Ishikawa (cell line): ENCODE data around the gene SLC30A3.

Experiments
- CEBPB ChIP-seq: IDR thresholded peaks from 2 replicates; pipeline ENCODE4 v1.6.1; 2012
- CREB1 ChIP-seq: IDR thresholded peaks from 2 replicates; pipeline ENCODE4 v1.6.1; 2012; ENCODE audit warnings: low read depth
- EGR1 ChIP-seq: IDR thresholded peaks from 2 replicates; pipeline ENCODE4 v1.6.1; 2012
- EP300 ChIP-seq: IDR thresholded peaks from 2 replicates; pipeline ENCODE4 v1.6.1; 2012; ENCODE audit warnings: borderline replicate concordance
- FOXM1 ChIP-seq: IDR thresholded peaks from 2 replicates; pipeline ENCODE4 v1.6.1; 2012; ENCODE audit warnings: low read depth, borderline replicate concordance
- MAX ChIP-seq: IDR thresholded peaks from 2 replicates; pipeline ENCODE4 v1.6.1; 2012
- NFIC ChIP-seq: IDR thresholded peaks from 2 replicates; pipeline ENCODE4 v1.6.1; 2012
- RAD21 ChIP-seq: IDR thresholded peaks from 2 replicates; pipeline ENCODE4 v1.6.1; 2012; ENCODE audit warnings: low read depth
- TAF1 ChIP-seq: IDR thresholded peaks from 2 replicates; pipeline ENCODE4 v1.6.1; 2012; ENCODE audit warnings: low read depth, mild to moderate bottlenecking
- TCF12 ChIP-seq: IDR thresholded peaks from 2 replicates; pipeline ENCODE4 v1.6.1; 2012; ENCODE audit warnings: low read depth
- TEAD4 ChIP-seq: IDR thresholded peaks from 2 replicates; pipeline ENCODE4 v1.6.1; 2012
- USF1 ChIP-seq: IDR thresholded peaks from 2 replicates; pipeline ENCODE4 v1.6.1; 2012
- YY1 ChIP-seq: IDR thresholded peaks from 2 replicates; pipeline ENCODE4 v1.6.1; 2012; ENCODE audit warnings: low read depth
- ZBTB7A ChIP-seq: IDR thresholded peaks from 2 replicates; pipeline ENCODE4 v1.6.1; 2012; ENCODE audit warnings: low read depth
- TF ChIP-seq, protein P1 (sequence below): IDR thresholded peaks from 2 replicates; pipeline ENCODE4 v1.6.1; 2012; ENCODE audit warnings: low read depth, mild to moderate bottlenecking

The SLC30A3 gene

GRCh38 chr2:27278010-27278409 is 15.2 kb upstream of the SLC30A3 start:
- TF ChIP-seq YY1 (no peak), TAF1 (no peak), ZBTB7A (no peak), TEAD4 (no peak), CEBPB (no peak), MAX (no peak), TCF12 (no peak), USF1 (no peak), NFIC (no peak), RAD21 (no peak), EGR1 (no peak), EP300 (no peak), CREB1 (no peak), FOXM1 (no peak)
- TF ChIP-seq, protein P1, sequence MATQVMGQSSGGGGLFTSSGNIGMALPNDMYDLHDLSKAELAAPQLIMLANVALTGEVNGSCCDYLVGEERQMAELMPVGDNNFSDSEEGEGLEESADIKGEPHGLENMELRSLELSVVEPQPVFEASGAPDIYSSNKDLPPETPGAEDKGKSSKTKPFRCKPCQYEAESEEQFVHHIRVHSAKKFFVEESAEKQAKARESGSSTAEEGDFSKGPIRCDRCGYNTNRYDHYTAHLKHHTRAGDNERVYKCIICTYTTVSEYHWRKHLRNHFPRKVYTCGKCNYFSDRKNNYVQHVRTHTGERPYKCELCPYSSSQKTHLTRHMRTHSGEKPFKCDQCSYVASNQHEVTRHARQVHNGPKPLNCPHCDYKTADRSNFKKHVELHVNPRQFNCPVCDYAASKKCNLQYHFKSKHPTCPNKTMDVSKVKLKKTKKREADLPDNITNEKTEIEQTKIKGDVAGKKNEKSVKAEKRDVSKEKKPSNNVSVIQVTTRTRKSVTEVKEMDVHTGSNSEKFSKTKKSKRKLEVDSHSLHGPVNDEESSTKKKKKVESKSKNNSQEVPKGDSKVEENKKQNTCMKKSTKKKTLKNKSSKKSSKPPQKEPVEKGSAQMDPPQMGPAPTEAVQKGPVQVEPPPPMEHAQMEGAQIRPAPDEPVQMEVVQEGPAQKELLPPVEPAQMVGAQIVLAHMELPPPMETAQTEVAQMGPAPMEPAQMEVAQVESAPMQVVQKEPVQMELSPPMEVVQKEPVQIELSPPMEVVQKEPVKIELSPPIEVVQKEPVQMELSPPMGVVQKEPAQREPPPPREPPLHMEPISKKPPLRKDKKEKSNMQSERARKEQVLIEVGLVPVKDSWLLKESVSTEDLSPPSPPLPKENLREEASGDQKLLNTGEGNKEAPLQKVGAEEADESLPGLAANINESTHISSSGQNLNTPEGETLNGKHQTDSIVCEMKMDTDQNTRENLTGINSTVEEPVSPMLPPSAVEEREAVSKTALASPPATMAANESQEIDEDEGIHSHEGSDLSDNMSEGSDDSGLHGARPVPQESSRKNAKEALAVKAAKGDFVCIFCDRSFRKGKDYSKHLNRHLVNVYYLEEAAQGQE: no peak

DNA sequence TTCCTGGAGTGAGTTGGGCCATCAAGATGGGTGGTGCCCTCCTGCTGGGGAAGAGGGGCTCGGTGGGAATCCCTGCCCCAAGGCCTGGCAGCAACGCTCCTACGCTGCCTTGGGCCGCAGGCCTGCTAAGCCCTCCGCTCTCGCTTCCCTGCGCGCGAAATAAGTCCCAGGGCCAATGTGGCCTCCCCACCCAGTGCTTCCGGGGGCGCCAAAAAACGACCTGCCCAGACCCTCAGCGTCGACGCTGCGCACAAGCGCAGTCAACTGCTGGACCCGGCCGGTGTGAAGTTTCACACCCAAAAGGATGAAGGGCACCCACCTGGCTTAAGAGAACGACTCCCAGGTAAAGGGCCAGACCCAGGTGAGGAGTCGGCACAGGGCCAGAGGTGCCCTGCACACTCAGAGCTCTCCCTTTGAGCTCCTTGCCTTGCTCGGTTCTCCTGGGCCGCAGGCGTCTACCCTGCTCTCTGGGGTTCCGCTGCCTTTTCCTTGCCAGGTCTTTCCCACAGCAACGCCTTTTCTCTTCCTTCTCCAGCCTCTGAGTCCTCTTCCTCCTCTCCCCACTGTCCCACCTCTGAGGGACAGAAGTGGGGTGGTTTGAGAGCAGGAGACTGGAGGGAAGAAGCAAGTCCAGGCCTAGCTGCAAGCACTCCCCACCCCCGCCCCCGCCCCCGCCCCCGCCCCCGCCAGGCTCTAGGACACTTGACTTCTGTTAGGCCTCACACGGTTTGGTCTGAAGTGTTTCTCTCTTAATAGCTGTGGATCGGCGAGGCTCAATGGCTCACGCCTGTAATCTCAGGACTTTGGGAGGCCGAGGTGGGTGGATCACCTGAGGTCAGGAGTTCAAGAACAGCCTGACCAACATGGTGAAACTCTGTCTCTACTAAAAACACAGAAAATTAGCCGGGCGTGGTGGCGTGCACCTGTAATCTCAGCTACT is 12.6 kb upstream of the SLC30A3 start, which contains the start of gene DNAJC5G:
Gene DNAJC5G, plus strand, starts transcription at position 223 of the 940 bp plus-strand sequence. CDS start 1,296 bp downstream, outside the sequence.
- no peak for TF ChIP-seq RAD21
- TF ChIP-seq ZBTB7A: no peak
- TF ChIP-seq EGR1: no peak
- TF ChIP-seq, protein P1: no peak
- no peak for TF ChIP-seq TCF12
- TF ChIP-seq CEBPB: no peak
- no peak for TF ChIP-seq CREB1
- TF ChIP-seq TAF1: no peak
- no peak for TF ChIP-seq EP300
- no peak for TF ChIP-seq USF1
- no peak for TF ChIP-seq TEAD4
- no peak for TF ChIP-seq YY1
- no peak for TF ChIP-seq MAX
- no peak for TF ChIP-seq NFIC

GRCh38 chr2:27271631-27272340 is 8.9 kb upstream of the SLC30A3 start:
- no peak for TF ChIP-seq TCF12
- no peak for TF ChIP-seq CREB1
- TF ChIP-seq EGR1: no peak
- TF ChIP-seq ZBTB7A: no peak
- TF ChIP-seq TEAD4: no peak
- TF ChIP-seq TAF1: no peak

GRCh38 chr2:27270670-27271069 is 7.8 kb upstream of the SLC30A3 start:
- TF ChIP-seq EP300: no peak
- no peak for TF ChIP-seq NFIC
- no peak for TF ChIP-seq TCF12
- no peak for TF ChIP-seq TEAD4
- no peak for TF ChIP-seq RAD21
- TF ChIP-seq USF1: no peak
- TF ChIP-seq TAF1: no peak
- no peak for TF ChIP-seq CEBPB
- TF ChIP-seq MAX: no peak
- no peak for TF ChIP-seq YY1
- TF ChIP-seq ZBTB7A: no peak
- no peak for TF ChIP-seq FOXM1
- TF ChIP-seq, protein P1: no peak
- TF ChIP-seq CREB1: no peak
- TF ChIP-seq EGR1: no peak
